SK-N-SH treated with all-trans-retinoic acid at 6 μM for 48 hours (cell line): ENCODE data around the gene STRA8.

ENCODE experiments used
- ATAC-seq: fragments of 200-7000 bp; cut with Tn5 transposase; 3 replicates; pipeline ENCODE4 v1.9.1; 2020; ENCODE audit warnings: mild to moderate bottlenecking, moderate library complexity
- ARNTL ChIP-seq: fragments of 450-650 bp; formaldehyde crosslinking; IDR thresholded peaks from 2 replicates; pipeline ENCODE4 v1.5.0; 2020; ENCODE audit warnings: low read depth, mild to moderate bottlenecking, moderate library complexity, borderline replicate concordance
- BACH2 ChIP-seq: fragments of 250-450 bp; sonication (Bioruptor Pico); IDR thresholded peaks from 2 replicates; pipeline ENCODE4 v1.9.0; 2021; ENCODE audit warnings: mild to moderate bottlenecking, borderline replicate concordance
- CSDC2 ChIP-seq: fragments of 250-450 bp; sonication (Bioruptor Pico); IDR thresholded peaks from 2 replicates; pipeline ENCODE4 v1.5.0; 2020; ENCODE audit warnings: mild to moderate bottlenecking, moderate library complexity
- ESRRG ChIP-seq: fragments of 250-450 bp; sonication (Bioruptor Pico); IDR thresholded peaks from 2 replicates; pipeline ENCODE4 v1.6.1; 2021; ENCODE audit warnings: mild to moderate bottlenecking
- GLIS3 ChIP-seq: fragments of 250-450 bp; sonication (Bioruptor Pico); IDR thresholded peaks from 2 replicates; pipeline ENCODE4 v1.5.0; 2020; ENCODE audit warnings: mild to moderate bottlenecking, moderate library complexity
- ISL1 ChIP-seq: fragments of 250-450 bp; sonication (Bioruptor Pico); IDR thresholded peaks from 2 replicates; pipeline ENCODE4 v2.1.2; 2022; ENCODE audit warnings: mild to moderate bottlenecking, moderate library complexity
- OSR1 ChIP-seq: fragments of 250-450 bp; sonication (Bioruptor Pico); IDR thresholded peaks from 2 replicates; pipeline ENCODE4 v1.8.0; 2022; ENCODE audit warnings: moderate library complexity, mild to moderate bottlenecking, inconsistent platforms
- PPARA ChIP-seq: fragments of 250-450 bp; sonication (Bioruptor Pico); IDR thresholded peaks from 2 replicates; pipeline ENCODE4 v1.5.0; 2020; ENCODE audit warnings: mild to moderate bottlenecking, borderline replicate concordance
- RARB ChIP-seq: fragments of 250-450 bp; sonication (Bioruptor Pico); IDR thresholded peaks from 2 replicates; pipeline ENCODE4 v1.8.0; 2021; ENCODE audit warnings: mild to moderate bottlenecking, moderate library complexity
- SNAI2 ChIP-seq: fragments of 250-450 bp; sonication (Bioruptor Pico); IDR thresholded peaks from 2 replicates; pipeline ENCODE4 v1.5.0; 2020; ENCODE audit warnings: mild to moderate bottlenecking, moderate library complexity
- TCF4 ChIP-seq: fragments of 250-450 bp; sonication (Bioruptor Pico); IDR thresholded peaks from 2 replicates; pipeline ENCODE4 v1.8.0; 2021; ENCODE audit warnings: mild to moderate bottlenecking, moderate library complexity, borderline replicate concordance
- TOX ChIP-seq: fragments of 250-450 bp; sonication (Bioruptor Pico); IDR thresholded peaks from 2 replicates; pipeline ENCODE4 v1.8.0; 2021; ENCODE audit warnings: mild to moderate bottlenecking, moderate library complexity, borderline replicate concordance
- ZC3H10 ChIP-seq: fragments of 250-450 bp; sonication (Bioruptor Pico); IDR thresholded peaks from 2 replicates; pipeline ENCODE4 v1.5.1; 2021; ENCODE audit warnings: mild to moderate bottlenecking, moderate library complexity
- ZNF565 ChIP-seq: fragments of 450-650 bp; formaldehyde crosslinking; conservative IDR thresholded peaks from 2 replicates; pipeline ENCODE4 v1.5.0; 2020; ENCODE audit warnings: low read depth, mild to moderate bottlenecking, moderate library complexity
- ZNF8 ChIP-seq: fragments of 450-650 bp; formaldehyde crosslinking; IDR thresholded peaks from 2 replicates; pipeline ENCODE4 v1.5.0; 2020; ENCODE audit warnings: mild to moderate bottlenecking, moderate library complexity
- TF ChIP-seq, protein P1 (sequence below): fragments of 250-450 bp; sonication (Bioruptor Pico); IDR thresholded peaks from 2 replicates; pipeline ENCODE4 v1.5.0; 2020; ENCODE audit warnings: mild to moderate bottlenecking, moderate library complexity
- TF ChIP-seq, protein P2 (sequence below): fragments of 250-450 bp; sonication (Bioruptor Pico); IDR thresholded peaks from 2 replicates; pipeline ENCODE4 v1.8.0; 2021; ENCODE audit warnings: low read depth, mild to moderate bottlenecking, moderate library complexity, borderline replicate concordance
- TF ChIP-seq, protein P3 (sequence below): fragments of 250-450 bp; sonication (Bioruptor Pico); IDR thresholded peaks from 2 replicates; pipeline ENCODE4 v1.5.1; 2021; ENCODE audit warnings: mild to moderate bottlenecking, moderate library complexity
- TF ChIP-seq, protein P4 (sequence below): fragments of 250-450 bp; sonication (Bioruptor Pico); IDR thresholded peaks from 2 replicates; pipeline ENCODE4 v1.8.0; 2020; ENCODE audit warnings: mild to moderate bottlenecking, moderate library complexity, borderline replicate concordance

STRA8 gene

DNA sequence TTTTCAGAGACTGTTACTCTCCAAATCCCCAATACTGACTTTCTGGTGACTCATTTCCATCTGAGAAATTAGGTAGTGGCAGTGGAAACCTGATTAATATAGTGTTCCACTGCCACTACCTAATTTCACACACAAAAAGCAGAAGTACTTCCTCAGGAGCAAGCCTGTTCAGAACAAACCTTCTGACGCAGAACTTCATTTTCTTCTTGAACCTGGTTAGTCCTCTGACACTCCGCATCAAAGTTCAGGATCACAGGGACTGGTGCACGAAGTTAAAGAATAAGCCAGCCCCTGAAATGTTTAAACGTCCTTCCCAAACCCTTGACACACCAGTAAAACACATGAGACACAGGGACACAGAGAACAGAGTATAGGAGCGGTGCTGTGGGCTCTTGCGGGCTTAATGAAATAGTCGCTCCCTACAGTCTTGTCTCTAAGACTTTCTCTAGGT lies 26.7 kb upstream of the STRA8 start:
- ATAC-seq = no peak

DNA sequence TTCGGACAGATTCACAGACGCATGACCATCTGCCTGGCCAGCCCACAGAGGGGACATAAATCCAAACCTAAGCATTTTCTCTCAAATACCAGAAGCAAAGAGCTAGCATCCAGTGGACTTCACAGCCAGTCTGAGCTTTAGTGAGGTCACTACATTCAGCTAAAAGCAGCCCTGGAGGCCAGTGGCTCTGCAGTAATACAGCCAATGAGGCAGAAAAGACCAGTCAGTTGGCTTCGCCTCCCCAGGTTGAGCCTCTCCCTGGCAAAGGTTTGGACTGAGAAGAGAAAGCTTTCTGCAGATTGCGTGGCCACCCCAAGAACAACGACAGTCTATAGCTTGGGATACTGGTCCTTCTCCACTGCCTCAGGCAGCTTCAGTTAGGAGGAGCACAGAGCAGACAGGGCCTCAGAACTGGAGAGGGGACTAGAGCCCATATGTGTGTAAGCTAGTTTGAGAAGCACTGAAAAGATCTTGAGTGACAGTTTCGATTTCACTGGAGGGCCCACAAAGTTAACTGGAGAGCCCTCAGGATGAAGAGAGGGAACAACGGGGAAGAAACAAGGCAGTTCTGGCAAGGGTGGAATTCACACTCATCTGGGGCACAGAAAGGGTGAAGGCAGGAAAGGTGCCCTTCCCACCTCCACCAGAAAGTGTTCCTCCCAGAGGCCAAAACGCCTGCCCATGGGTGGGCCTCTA lies 26.1 kb upstream of the STRA8 start:
- no peak for ATAC-seq
- TF ChIP-seq GLIS3 (CRISPR knock-in tag) (no peak), CSDC2 (CRISPR knock-in tag) (no peak), TCF4 (CRISPR knock-in tag) (no peak), PPARA (CRISPR knock-in tag) (no peak), SNAI2 (CRISPR knock-in tag) (no peak), ESRRG (CRISPR knock-in tag) (no peak), ARNTL (CRISPR knock-in tag) (no peak), OSR1 (CRISPR knock-in tag) (no peak), ISL1 (CRISPR knock-in tag) (no peak), ZNF8 (CRISPR knock-in tag) (no peak), TOX (CRISPR knock-in tag) (no peak), ZC3H10 (no peak), ZNF565 (CRISPR knock-in tag) (no peak)
- TF ChIP-seq, protein P1, sequence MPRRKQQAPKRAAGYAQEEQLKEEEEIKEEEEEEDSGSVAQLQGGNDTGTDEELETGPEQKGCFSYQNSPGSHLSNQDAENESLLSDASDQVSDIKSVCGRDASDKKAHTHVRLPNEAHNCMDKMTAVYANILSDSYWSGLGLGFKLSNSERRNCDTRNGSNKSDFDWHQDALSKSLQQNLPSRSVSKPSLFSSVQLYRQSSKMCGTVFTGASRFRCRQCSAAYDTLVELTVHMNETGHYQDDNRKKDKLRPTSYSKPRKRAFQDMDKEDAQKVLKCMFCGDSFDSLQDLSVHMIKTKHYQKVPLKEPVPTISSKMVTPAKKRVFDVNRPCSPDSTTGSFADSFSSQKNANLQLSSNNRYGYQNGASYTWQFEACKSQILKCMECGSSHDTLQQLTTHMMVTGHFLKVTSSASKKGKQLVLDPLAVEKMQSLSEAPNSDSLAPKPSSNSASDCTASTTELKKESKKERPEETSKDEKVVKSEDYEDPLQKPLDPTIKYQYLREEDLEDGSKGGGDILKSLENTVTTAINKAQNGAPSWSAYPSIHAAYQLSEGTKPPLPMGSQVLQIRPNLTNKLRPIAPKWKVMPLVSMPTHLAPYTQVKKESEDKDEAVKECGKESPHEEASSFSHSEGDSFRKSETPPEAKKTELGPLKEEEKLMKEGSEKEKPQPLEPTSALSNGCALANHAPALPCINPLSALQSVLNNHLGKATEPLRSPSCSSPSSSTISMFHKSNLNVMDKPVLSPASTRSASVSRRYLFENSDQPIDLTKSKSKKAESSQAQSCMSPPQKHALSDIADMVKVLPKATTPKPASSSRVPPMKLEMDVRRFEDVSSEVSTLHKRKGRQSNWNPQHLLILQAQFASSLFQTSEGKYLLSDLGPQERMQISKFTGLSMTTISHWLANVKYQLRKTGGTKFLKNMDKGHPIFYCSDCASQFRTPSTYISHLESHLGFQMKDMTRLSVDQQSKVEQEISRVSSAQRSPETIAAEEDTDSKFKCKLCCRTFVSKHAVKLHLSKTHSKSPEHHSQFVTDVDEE (CRISPR knock-in tag) = no peak
- TF ChIP-seq, protein P2, sequence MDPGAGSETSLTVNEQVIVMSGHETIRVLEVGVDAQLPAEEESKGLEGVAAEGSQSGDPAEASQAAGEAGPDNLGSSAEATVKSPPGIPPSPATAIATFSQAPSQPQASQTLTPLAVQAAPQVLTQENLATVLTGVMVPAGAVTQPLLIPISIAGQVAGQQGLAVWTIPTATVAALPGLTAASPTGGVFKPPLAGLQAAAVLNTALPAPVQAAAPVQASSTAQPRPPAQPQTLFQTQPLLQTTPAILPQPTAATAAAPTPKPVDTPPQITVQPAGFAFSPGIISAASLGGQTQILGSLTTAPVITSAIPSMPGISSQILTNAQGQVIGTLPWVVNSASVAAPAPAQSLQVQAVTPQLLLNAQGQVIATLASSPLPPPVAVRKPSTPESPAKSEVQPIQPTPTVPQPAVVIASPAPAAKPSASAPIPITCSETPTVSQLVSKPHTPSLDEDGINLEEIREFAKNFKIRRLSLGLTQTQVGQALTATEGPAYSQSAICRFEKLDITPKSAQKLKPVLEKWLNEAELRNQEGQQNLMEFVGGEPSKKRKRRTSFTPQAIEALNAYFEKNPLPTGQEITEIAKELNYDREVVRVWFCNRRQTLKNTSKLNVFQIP (CRISPR knock-in tag) = no peak
- TF ChIP-seq, protein P3, sequence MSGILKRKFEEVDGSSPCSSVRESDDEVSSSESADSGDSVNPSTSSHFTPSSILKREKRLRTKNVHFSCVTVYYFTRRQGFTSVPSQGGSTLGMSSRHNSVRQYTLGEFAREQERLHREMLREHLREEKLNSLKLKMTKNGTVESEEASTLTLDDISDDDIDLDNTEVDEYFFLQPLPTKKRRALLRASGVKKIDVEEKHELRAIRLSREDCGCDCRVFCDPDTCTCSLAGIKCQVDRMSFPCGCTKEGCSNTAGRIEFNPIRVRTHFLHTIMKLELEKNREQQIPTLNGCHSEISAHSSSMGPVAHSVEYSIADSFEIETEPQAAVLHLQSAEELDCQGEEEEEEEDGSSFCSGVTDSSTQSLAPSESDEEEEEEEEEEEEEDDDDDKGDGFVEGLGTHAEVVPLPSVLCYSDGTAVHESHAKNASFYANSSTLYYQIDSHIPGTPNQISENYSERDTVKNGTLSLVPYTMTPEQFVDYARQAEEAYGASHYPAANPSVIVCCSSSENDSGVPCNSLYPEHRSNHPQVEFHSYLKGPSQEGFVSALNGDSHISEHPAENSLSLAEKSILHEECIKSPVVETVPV (CRISPR knock-in tag) = no peak

More for the DNA sequence above, 26.7 kb upstream of the STRA8 start:
- no peak for TF ChIP-seq OSR1 (CRISPR knock-in tag)
- TF ChIP-seq, protein P2 (CRISPR knock-in tag) = no peak
- TF ChIP-seq, protein P4, sequence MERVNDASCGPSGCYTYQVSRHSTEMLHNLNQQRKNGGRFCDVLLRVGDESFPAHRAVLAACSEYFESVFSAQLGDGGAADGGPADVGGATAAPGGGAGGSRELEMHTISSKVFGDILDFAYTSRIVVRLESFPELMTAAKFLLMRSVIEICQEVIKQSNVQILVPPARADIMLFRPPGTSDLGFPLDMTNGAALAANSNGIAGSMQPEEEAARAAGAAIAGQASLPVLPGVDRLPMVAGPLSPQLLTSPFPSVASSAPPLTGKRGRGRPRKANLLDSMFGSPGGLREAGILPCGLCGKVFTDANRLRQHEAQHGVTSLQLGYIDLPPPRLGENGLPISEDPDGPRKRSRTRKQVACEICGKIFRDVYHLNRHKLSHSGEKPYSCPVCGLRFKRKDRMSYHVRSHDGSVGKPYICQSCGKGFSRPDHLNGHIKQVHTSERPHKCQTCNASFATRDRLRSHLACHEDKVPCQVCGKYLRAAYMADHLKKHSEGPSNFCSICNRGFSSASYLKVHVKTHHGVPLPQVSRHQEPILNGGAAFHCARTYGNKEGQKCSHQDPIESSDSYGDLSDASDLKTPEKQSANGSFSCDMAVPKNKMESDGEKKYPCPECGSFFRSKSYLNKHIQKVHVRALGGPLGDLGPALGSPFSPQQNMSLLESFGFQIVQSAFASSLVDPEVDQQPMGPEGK (CRISPR knock-in tag) = no peak
- no peak for TF ChIP-seq ZNF8 (CRISPR knock-in tag)
- TF ChIP-seq ARNTL (CRISPR knock-in tag) = no peak
- no peak for TF ChIP-seq ISL1 (CRISPR knock-in tag)
- no peak for TF ChIP-seq RARB
- TF ChIP-seq BACH2 (CRISPR knock-in tag) = no peak
- no peak for TF ChIP-seq TCF4 (CRISPR knock-in tag)
